HG03139 (cell line): Measurements from ENCODE around the gene ZMYM4.

ENCODE experiments used
- ATAC-seq: cut with Tn5 transposase; IDR thresholded peaks from one replicate; pipeline ENCODE4 v1.9.1; 2021; ENCODE audit not compliant: unreplicated experiment

ZMYM4 gene

GRCh38 chr1:35274197-35274596 lies 5.7 kb downstream of the ZMYM4 start:
- ATAC-seq = no peak

- ATAC-seq = no peak
Measured at GRCh38 chr1:35278886-35279554, 10.5 kb downstream of the ZMYM4 start.

DNA sequence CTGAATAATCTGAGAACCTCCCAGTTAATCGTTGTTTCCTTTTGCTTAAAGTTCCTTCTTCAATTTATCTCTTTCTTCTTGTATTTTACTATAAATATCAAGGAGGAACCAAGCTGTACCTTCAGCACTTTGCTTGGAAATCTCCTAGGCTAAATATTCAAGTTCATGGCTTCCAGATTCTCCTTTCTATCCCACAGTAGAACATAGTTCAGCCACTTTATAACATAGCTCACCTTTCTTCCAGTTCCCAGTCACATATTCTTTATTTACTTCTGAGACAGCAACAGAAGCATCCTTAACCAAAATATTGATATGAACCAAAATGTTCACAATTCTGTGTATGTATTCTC lies 11.0 kb downstream of the ZMYM4 start:
- no peak for ATAC-seq

- ATAC-seq = no peak
Measured at GRCh38 chr1:35280006-35280405, 11.5 kb downstream of the ZMYM4 start.

- ATAC-seq = no peak
Measured at GRCh38 chr1:35281565-35281964, 13.1 kb downstream of the ZMYM4 start.

DNA sequence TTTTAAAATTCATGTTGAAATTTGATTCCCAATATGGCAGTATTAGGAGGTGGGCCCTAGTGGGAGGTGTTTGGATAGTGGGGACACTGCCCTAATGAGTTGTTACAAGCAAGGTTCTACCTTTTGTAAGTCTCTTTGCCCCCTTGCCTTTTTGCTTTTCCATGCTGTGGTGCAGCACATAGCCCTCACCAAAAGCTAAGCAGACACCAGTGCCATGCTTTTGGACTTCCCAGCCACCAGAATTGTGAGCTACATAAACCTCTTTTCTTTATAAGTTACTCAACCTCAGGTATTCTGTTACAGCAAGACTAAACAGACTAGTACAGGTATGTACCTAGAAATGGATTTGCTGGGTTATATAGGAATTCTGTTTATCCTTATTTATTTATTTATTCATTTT lies 13.7 kb downstream of the ZMYM4 start:
- no peak for ATAC-seq

- ATAC-seq = no peak
Measured at GRCh38 chr1:35284852-35285251, 16.3 kb downstream of the ZMYM4 start.

DNA sequence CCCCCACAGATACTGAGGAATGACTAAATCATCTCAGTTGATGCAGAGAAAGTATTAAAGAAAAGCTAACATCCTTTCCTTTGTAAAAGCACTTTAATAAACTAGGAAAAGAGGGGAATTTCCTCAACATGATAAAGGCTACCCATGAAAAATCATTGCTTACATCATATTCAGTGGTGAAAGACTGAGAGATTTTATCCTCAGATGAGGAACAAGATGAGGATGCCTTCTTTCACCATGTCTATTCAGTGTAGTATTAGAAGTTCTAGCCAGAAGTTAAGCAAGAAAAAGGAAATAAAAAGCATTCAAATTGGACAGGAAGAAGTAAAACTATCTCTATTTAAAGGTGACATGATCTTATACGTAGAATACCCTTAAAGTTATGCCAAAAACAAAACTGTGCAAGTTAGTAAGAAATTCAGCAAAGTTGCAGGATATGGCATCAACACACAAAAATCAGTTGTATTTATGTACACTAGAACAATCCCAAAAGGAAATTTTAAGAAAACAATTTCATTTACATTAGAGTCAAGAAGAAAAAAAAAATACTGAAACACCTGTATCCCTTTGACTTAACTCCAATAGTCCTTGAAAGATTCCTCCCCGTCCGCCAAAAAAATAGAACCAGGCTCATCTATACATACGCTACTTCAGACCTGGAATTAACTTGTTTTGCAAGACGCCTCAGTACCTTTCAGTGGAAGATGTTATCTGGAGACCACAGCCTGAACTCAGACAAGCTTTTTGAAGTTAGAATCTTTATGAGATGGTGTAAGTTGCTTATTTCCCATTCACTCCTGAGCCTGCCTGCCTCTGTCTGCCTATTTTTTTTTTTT lies 17.5 kb downstream of the ZMYM4 start:
- ATAC-seq = no peak

GRCh38 chr1:35287807-35288640 lies 19.5 kb downstream of the ZMYM4 start:
- ATAC-seq = no peak

- ATAC-seq = no peak
Measured at GRCh38 chr1:35288761-35289160, 20.3 kb downstream of the ZMYM4 start.

- ATAC-seq = no peak
Measured at GRCh38 chr1:35290452-35290851, 21.9 kb downstream of the ZMYM4 start.

GRCh38 chr1:35294809-35295208 lies 26.3 kb downstream of the ZMYM4 start:
- no peak for ATAC-seq

DNA sequence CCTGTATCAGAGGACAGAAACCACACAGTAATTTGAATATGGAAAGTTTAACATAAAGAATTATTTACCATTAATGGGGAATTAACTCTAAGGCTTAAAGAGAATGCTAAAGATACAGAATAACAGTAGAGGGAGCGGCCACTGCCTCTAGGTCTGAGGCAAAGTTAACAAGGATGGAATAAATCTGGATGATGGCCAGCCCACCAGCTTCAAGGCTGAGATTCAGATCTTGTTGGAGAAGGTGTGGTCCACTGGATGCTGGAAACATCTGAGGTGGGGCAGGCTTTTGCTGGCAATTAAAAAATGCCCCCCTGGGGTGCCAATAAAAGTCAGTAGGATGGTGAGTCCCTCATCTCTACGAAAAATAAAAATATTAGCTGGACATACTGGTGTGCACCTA lies 29.4 kb downstream of the ZMYM4 start:
- no peak for ATAC-seq

- no peak for ATAC-seq
Measured at GRCh38 chr1:35298464-35298863, 30.0 kb downstream of the ZMYM4 start.

DNA sequence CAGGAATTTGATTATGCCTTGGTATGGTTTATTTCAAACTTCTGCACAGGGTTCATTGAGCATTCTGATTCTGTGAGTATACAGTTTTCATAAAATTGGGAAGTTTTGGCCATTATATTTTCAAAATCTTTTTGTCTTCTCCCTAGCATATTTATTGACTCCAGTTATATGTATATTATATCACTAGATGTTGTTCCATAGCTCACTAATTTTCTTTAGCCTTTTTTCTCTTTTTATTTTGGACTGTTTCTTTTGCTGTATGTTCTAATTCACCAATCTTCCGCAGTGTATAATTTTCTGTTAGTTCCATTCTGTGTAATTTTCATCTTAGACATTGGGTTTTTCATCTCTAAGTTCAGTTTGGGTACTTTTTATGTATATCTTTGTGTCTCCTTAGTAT lies 31.9 kb downstream of the ZMYM4 start:
- ATAC-seq = no peak

GRCh38 chr1:35301674-35302392 lies 33.3 kb downstream of the ZMYM4 start:
- ATAC-seq = no peak

DNA sequence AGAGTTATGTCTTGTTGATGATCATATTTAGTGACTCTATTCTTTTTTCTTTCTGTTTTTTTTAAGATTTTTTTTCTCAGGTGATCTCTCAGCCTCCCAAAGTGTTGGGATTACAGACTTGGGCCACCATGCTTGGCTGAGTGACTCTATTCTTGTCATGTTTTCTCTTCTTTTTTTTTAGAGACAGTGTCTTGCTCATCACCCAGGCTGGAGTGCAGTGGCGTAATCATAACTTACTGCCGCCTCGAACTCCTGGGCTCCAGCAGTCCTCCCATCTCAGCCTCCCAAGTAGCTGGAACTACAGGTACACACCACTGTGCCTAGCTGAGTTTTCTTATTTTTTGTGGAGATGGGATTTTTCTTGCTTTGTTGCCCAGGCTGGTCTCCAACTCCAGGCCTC lies 36.9 kb downstream of the ZMYM4 start:
- no peak for ATAC-seq

GRCh38 chr1:35315649-35316048 lies 47.1 kb downstream of the ZMYM4 start:
- no peak for ATAC-seq

GRCh38 chr1:35316264-35316663 lies 47.8 kb downstream of the ZMYM4 start:
- ATAC-seq = no peak

DNA sequence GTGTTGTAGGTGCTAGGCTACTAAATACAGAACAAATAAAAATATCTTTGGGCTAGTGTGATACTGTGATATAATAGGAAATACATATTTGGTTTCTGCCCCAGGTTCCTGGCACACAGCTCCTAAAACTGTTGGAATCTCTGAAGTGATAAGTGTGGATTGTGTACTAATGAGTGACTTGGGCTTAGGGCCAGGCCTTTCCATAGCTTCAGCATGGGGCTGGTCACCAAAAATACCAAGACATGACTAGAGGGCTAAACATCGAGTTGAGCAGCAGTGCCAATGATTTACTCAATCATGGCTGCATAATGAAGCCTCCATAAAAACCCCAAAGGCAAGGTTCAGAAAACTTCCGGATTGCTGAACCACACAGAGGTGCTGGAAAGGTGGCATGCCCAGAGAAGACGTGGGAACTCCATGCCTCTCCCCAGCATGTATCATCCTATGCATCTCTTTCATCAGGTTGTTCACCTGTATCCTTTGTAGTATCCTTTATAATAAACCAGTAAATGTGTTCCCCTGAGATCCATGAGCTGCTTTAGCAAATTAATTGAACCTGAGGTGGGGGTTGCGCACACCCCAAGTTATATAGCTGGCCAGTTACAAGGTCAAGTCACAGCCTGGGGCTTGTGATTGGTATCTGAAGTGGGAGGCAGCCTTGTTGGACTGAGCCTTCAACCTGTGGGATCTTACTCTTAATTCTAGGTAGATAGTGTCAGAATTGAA lies 51.6 kb downstream of the ZMYM4 start:
- no peak for ATAC-seq
